Occipital lobe (tissue), 2 donors: ENCODE results near the gene CDH5. TPM values are rescaled to one million over a fixed set of nuclear protein-coding genes. Genes with fewer than 3 reads are reported as not detected.

Experiments
- DNase-seq: peaks from one replicate; lab custom pipeline; 2025; lab: John Stamatoyannopoulos, UW
- total RNA-seq: library from RNA; depleted of rRNA; stranded (reverse); fragments of >200 nt; gene quantifications from one replicate; pipeline ENCODE4 v1.2.3, GENCODE V29; 2014

Gene CDH5
- total RNA-seq, 1 donor from 2014 or later = 5.6 TPM

DNA sequence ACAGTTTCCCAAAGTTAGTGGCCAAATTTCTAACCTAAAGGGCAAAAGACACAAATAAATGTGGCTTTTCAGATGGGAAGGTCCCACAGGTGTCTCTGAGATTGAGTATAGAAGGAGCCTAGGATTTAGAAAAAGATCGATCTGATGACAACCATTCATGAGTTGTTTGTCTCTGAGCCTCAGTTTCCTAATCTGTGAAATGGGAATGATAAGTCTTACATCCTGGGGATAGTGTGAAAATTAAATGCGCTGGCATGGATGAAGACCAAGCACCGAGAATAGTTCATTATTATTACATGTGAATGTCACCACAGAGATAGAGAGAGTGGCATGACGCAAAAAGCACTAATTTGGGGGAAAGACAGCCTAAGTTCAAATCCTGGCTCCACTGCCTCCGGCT, 7.2 kb downstream of the CDH5 start:
- no peak for DNase-seq

DNA sequence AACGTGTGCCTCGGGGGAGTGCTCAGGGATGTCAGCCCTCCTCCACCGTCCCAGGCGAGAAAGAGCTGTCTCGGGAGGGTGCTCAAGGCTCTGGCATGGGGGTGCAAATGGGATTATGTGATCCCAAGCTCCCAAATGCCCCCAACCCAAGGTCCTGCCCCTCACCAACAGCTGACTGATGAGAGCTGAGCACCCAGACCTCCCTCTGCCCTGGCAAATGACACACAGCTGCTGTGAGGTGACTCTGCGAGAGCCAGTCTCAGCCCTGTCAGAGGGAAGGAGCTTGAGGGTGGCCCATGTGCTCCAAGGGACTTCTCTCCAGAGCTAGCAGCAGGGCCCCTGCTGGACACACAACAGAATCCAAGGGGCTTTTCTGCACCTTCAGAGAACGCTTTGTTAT, 7.7 kb downstream of the CDH5 start:
- no peak for DNase-seq

DNA sequence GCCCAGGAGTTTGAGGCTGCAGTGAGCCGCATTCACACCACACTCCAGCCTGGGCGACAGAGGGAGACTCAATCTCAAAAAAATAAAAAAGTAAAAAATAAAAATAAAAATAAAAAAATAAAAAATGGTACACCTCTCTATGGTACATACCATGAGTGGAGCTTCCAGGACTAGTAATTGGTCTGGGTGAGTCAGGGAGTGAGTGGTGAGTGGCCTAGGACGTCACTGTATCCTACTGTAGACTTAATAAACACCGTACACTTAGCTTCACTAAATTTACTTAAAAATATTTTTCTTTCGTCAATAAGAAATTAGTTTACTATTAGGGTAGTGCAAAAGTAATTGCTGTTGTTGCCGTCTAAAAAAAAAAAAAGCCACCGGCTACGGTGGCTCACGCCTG, 9.0 kb downstream of the CDH5 start:
- no peak for DNase-seq

DNA sequence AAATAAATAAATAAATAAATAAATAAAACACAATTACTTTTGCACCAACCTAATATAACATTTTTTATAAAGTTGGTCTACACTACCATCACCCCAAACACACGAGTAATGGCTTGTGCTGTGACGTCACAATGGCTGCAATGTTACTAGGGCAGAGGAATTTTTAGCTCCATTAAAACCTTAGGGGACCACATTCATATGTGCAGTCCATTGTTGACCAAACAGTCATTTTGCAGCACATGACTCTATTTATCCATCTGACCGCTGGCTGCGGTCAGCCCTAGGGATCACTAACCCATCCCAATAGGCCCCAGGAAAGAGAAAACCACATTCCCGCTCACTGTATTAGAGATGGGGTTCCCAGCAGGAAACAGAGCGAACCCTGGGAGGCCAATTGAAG, 9.6 kb downstream of the CDH5 start:
- DNase-seq = no peak

DNA sequence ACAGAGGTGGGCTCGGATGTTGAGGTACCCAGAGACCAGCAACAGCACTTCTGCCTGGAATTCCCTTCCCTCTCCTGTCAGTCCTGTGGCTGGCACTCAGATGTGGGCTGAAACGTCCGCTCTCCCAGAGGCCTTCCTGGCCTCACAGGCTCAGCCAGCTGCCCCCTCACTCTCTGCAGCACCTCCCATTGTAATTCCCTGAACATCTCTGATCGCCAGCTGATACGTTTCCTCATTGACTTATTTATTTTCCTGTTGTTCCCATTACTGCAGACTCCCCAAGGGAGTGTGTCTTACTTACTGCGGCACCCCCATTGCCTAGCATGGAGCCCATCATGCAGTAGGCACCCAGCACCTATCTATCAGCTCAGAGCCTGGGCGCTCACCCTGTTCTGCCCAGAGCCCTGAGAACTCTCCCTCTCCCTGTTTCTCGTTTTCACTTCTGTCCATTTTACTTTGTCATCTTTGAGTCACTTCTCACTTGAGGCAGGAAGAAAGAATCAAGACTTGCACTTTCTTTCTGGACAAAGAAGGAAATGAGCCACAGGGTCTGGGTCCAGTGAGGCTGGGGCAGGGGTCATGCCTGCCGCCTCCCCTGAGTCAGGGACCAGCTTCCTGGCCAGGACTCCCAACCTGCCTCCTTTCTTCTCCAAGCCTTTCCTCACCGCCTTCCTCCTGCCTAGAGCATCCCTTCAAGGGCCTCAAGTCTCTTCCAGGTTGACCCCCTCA, 10.2 kb downstream of the CDH5 start:
- DNase-seq = no peak

DNA sequence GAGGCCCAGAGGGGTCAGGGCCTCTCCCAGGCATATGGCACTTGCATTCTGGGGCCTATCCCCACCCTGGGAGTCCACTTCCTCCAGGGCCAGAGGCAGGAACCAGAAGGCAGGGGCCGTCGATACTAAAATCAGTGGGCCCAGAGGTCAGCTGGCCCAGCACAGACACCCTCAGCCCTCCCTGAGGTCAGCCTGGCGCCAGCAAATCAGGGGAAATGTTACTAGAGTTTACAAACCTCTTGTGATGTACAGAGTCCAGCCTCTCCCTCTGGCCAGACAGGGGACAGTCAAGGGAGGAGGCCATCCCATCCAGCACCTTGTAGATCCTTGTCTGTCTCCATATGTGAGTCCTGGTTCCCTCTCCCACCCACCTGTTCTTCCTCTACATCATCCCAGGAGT, 10.8 kb downstream of the CDH5 start:
- DNase-seq = no peak

DNA sequence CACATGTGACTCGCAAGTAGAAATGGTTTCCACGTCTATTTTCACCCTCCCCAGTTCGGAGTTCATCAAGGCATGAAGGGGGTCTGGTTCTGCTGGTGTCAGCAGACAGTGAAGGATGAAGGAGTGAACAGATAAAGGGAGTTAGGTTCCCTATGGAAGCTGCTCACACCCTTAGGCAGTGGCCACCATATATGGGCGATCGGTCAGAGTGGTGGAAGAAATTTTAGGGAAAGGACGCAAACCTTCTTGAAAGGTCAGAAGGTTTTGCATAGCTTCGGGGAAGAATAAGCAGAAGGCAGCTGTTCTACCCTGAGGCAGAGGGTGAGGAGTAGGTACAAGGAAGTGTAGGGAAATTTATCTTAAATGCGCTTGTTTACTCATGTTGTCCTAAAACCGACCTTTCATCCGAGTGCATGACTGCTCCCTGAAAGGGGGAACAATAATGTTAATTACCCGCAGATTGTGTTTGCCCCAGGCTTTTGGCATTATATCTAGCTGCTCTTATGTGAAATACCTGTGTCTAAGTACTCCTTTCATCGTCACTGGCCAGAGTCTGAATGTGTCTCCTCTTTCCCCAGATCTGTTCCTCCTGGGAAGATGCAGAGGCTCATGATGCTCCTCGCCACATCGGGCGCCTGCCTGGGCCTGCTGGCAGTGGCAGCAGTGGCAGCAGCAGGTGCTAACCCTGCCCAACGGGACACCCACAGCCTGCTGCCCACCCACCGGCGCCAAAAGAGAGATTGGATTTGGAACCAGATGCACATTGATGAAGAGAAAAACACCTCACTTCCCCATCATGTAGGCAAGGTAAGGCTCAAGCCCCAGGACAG, 12.5 kb downstream of the CDH5 start:
- no peak for DNase-seq

DNA sequence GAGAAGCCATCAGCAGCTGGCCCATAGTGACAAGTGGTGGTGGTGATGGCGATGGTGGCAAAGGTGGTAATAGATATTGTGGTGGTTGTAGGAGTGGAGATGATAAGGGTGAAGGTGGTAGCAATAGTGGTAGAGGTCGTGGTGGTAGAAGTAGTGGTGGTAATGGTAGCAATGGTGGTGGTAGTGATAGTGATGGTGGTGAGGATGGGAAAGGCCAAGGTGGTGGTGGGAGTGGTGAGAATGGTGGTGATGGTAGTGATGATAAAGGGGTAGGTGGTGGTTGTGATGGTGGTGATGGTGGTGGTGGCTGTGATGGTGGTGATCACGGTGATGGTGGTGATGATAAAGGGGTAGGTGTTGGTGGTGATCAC, 13.1 kb downstream of the CDH5 start:
- no peak for DNase-seq

DNA sequence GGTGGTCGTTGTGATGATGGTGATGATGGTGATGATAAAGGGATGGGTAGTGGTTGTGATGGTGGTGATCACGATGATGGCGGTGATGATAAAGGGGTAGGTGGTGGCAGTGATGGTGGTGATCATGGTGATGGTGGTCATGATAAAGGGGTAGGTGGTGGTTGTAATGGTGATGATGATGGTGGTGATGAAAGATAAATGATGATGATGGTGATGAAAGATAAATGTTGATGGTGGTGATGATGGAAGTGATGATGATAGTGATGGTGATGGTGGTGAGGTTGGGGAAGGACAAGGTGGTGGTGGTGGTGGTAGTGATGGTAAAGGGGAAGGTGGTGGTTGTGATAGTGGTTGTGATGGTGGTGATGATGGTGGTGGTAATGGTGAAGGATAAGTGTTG, 13.9 kb downstream of the CDH5 start:
- no peak for DNase-seq

DNA sequence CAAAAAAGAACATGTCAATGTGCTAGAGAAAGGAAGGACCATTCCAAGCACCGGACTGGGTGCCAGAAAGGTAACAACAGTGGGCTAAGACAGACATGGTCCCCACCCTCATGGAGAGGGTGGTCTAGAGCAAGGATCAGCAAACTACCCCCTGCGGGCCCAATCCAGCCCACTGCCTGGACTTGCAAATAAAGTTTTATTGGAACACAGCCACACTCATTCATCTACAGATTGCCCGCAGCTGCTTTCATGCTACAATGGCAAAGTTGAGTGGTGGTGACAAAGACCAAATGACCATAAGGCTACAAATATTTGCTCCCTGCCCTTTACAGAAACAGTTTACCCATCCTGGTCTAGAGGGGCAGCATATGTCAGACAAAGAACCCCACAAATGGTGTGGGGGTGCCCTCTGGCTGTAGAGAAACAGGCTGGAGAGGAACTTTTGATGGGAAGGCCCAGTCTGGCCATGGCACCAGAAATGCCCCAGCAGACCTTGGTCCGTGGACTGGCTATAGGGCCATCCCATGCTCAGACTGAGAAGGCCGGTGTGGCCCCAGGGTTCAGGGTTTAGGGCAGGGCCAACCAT, 15.2 kb downstream of the CDH5 start:
- no peak for DNase-seq

DNA sequence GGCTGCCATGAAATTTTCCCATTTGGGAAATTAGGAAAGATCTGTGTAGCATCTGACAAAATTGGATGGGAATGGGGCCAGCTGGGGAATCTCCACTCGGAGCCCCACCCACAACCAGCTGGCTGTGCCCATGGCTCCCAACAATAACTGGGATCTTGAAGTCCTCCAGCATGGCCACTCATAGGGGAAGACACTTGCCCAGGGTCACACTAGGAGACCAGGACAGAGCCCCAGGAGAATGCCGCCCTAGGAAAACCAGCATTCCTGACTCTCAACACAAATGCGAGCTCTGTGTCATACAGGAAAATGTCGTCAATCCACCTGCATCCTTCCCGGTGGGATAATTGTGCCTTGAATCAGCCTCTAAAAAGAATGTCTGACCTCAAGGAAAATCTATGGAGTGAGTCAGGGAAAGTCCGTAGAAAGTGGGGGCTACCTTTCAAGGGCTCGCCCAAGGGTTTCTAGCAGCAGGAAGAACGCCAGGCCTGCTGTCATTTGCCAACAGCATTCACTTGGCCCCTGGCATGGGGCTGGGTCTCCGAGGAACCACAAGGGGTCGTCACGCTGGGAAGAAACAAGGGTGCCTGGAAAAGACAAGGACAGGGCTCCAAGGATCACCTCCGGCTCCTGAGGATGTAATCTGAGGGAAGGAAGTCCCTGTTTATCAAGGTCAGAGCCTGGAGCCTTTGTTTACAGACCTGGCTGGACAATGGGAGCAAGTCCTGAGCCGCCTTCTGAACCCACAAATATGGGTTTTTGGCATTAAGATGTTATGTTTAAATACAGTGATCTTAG, 15.9 kb downstream of the CDH5 start:
- DNase-seq = no peak

DNA sequence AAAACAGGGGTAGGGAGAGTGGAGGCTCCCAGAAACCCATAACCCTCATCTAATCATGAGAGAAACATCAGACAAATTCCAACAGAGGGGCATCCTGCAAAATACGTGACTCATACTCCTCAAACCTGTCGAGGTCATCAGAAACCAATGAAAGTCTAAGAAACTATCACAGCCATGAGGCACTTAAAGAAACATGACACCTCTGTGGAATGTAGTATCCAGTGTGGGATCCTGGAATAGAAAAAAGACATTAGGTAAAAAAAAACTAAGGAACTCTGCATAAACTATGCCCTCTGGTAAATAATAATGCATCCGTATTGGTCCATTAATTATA, 16.4 kb downstream of the CDH5 start:
- no peak for DNase-seq

DNA sequence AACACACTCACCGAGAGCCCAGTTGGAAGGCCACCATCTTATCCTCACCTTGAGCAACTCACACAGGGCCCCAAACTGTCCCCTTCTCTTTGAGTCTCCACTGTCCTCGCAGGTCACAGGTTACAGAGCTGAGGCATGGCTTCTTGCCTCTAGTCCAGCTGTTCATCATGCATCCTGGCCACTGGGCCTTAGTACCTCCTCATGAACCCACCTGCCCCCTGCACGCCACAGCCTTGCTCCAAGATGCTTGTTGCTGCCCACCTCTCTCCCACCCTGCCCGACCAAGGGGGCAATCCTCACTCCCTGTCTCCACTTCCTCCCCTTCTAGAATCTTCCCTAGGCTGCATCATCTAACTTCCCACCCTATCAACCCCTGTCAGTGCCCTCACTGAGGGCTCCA, 17.1 kb downstream of the CDH5 start:
- no peak for DNase-seq

DNA sequence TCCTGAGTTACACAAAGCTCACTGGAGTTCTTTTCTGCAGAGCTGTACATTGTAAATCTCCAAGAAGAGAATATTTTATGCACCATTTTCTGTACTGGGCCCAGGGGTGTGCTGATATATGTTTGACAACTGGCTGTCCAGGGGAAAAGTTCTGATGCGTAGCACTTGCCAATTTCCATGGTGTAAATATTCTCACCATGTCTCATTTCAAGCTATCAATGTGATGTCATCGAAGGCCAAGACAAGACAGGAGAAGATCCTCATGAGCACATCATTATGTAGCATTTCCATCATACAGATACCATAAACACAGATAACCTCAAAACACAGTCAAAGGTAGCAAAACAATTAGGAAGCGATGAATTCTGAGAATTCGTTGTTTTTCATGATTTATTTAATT, 18.9 kb downstream of the CDH5 start:
- DNase-seq = no peak

DNA sequence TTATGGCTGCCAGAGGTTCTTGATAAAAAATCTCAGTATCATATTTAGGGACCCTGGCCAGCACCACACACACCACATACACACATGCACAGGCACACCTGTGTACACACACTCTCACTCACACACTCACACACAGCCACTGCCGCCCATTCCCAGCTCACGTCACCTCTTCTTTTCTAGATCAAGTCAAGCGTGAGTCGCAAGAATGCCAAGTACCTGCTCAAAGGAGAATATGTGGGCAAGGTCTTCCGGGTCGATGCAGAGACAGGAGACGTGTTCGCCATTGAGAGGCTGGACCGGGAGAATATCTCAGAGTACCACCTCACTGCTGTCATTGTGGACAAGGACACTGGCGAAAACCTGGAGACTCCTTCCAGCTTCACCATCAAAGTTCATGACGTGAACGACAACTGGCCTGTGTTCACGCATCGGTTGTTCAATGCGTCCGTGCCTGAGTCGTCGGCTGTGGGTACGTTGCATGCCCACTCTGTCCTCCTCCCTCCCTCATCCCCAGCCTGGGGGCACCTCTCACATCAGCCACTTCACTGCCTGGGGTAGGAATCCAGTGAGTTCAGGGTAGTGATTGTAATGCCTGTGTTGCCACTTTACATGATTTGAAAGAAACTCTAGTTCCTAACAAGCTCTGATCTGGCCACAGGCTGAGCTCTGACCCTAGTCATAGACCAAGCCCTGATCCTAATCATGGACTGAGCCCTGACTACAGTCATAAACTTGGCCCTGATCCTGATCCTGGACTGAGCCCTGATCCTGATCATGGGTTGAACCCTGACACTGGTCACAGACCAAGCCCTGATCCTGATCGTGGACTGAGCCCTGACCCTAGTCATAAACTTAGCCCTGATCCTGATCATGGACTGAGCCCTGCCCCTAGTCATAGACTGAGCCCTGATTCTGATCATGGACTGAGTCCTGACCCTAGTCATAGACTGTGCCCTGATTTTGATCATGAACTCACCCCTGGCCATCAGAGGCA, 20.4 kb downstream of the CDH5 start:
- DNase-seq = no peak

DNA sequence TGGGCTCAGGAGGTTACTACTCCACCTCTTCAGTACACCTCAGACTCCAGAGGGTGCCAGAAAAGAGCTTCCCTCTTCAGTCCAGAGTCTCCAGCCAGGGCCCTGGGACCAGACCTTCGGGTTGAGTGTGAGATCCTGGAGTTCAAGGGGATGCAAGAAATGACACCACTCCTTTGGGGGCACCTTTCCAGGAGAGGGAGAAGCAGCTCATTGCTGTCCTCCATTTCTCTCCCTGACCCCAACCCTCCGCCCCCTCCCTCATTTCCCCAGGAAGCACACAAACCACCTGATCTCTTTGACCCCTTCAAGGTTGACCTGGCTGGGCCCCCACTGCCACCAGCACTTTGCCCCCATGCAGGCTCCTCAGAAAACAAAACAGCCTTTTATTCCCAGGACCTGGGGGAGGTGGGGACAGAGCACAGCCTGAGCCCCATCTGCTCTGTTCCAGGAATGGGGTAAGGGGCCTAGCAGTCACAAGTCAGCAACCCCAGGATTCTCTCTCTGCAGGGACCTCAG, 21.4 kb downstream of the CDH5 start:
- no peak for DNase-seq

DNA sequence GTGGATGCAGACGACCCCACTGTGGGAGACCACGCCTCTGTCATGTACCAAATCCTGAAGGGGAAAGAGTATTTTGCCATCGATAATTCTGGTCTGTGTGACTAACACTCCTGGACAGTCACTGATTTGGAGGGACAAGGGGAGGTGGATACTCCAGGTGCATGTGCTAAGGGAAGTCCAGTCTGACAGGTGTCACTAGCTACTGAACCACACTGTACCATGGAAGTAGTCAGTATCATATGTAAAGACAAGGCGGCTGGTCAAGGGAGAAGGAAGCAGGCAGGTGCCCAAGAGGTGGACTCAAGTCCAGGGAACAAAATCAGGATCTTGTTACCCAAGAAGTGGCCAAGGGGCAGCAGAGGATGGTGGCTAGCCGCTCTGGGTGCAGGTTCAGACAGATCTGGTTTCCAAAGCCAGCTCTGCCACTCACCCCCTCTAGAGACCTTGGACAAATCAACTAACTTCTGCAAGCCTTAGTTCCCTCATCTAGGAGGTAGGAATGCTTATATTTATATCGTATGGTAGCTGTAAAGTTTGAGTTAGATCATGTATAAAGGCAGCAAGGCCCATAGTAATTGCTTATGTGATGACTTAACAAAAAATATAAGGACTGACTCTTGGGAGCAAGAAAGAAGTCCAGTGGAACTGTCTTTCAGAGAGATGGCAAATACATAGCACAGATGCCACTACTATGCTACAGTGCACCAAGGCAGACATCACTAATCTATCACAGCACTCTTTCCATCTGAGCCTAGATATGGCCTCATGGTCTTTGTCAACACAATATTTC, 22.1 kb downstream of the CDH5 start:
- no peak for DNase-seq

DNA sequence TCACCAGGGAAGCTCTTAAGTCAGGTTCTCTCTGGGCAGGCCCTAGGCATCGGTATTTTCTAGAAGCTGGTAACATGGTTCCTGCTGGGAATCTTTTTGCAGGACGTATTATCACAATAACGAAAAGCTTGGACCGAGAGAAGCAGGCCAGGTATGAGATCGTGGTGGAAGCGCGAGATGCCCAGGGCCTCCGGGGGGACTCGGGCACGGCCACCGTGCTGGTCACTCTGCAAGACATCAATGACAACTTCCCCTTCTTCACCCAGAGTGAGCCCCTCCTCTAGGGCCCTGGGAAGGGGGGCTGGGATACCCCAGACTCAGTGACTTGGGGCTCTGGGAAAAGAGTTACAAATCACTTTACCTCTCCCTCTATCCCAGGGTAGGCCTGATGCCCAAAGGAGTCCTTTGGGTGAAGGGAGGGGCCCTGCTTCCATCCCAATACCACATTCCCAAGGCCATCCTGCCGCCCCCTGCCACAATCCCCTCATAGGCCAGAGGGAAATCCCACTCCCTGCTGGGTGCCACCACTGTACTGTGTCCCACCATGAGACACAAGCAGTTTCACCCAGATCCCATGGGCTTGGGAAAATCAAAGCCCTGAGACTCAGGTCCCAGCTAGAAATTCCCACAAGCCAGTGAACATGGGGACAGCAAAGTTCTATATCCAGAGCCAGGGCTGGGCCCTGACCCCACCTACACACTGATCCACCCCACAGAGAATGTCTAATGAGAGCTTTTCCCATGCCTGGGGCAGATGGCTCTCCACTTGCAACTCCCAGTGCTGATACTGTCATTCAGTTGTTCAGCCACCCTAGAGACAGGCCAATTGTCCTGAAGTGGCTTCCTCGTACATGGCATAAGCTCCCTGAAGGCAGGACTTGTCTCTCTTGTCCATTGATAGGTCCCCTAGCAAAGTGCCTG, 23.0 kb downstream of the CDH5 start:
- DNase-seq = no peak
